GM12878 (cell line): ENCODE measurements around the gene CYP26B1. TPM values are rescaled to one million over a fixed set of nuclear protein-coding genes. Genes with fewer than 3 reads are reported as not detected.

Source experiments
- ATAC-seq: fragments of 200-7000 bp; cut with Tn5 transposase; 3 replicates; pipeline ENCODE4 v1.9.1; 2020; ENCODE audit warnings: mild to moderate bottlenecking, moderate library complexity
- BruUV-seq: library from RNA; stranded (reverse); fragments of 400-500 nt; replicated peaks from 2 replicates; lab custom pipeline; 2021; lab: Mats Ljungman, UMichigan
- CTCF ChIA-PET: fragments of 300-600 bp; sonication (Branson Sonifier 250); formaldehyde crosslinking; extraction: SDS; loops from one replicate; lab custom pipeline; 2021; ENCODE audit warnings: inconsistent platforms; lab: Yijun Ruan, JAX
- POLR2A ChIA-PET: fragments of 350-600 bp; formaldehyde crosslinking; extraction: SDS; loops from one replicate; lab custom pipeline; 2021; ENCODE audit warnings: inconsistent platforms; lab: Charles Lee
- RAD21 ChIA-PET: fragments of 300-600 bp; sonication (Branson Sonifier 250); formaldehyde crosslinking; loops from one replicate; lab custom pipeline; 2023; ENCODE audit warnings: antibody characterized with exemption; ENCODE audit not compliant: unreplicated experiment; lab: Charles Lee
- SMC1A ChIA-PET: fragments of 300-600 bp; sonication (Branson Sonifier 250); formaldehyde crosslinking; loops from one replicate; lab custom pipeline; 2023; ENCODE audit not compliant: unreplicated experiment, uncharacterized antibody; lab: Charles Lee
- DNase-seq: peaks from one replicate; pipeline ENCODE4 v3.0.0-alpha.2; 2011; ENCODE audit warnings: low read depth, low spot score
- FAIRE-seq: peaks from 3 replicates; lab custom pipeline; 2011; peaks lifted over from hg19 to GRCh38; lab: Jason Lieb, UNC
- H2AFZ ChIP-seq: 2 replicates; pipeline ENCODE4 v1.6.0; 2011; ENCODE audit warnings: low read depth, low read length, control low read depth; ENCODE audit not compliant: control insufficient read depth
- H3K27ac ChIP-seq: 2 replicates; pipeline ENCODE4 v1.5.1; 2011; ENCODE audit warnings: control low read depth; ENCODE audit not compliant: control insufficient read depth, insufficient read depth
- H3K27me3 ChIP-seq, 2 experiments: replicated peaks in 1 of 2; 2 replicates each; pipeline versions ENCODE4 v1.6.0 to v1.6.1; 2011; ENCODE audit warnings: low read length in 1 of 2; ENCODE audit not compliant: control insufficient read depth in 2 of 2, insufficient read depth in 2 of 2
- H3K36me3 ChIP-seq, 2 experiments: 2 replicates each; pipeline ENCODE4 v1.5.1; 2011; ENCODE audit warnings: low read length in 1 of 2; ENCODE audit not compliant: control insufficient read depth in 2 of 2, insufficient read depth in 2 of 2
- H3K4me1 ChIP-seq: 2 replicates; pipeline ENCODE4 v1.6.1; 2011; ENCODE audit warnings: mild to moderate bottlenecking, low read length, moderate library complexity, mixed read lengths; ENCODE audit not compliant: control insufficient read depth, insufficient read depth
- H3K4me2 ChIP-seq: 2 replicates; pipeline ENCODE4 v1.6.0; 2011; ENCODE audit warnings: control low read depth; ENCODE audit not compliant: control insufficient read depth, insufficient read depth
- H3K4me3 ChIP-seq: fragments of 200-600 bp; sonication (generic); 2 replicates; pipeline ENCODE4 v1.5.1; 2016
- H3K79me2 ChIP-seq: 2 replicates; pipeline ENCODE4 v1.6.0; 2011; ENCODE audit warnings: low read length; ENCODE audit not compliant: control insufficient read depth, insufficient read depth
- H3K9ac ChIP-seq: 2 replicates; pipeline ENCODE4 v1.8.0; 2011; ENCODE audit warnings: low read length, control low read depth, mixed read lengths; ENCODE audit not compliant: control insufficient read depth, insufficient read depth
- H3K9me3 ChIP-seq: replicated peaks from 3 replicates; pipeline ENCODE4 v1.5.1; 2011; ENCODE audit warnings: mild to moderate bottlenecking, low read length; ENCODE audit not compliant: control insufficient read depth, insufficient read depth
- H4K20me1 ChIP-seq: 2 replicates; pipeline ENCODE4 v1.6.0; 2011; ENCODE audit not compliant: control insufficient read depth, insufficient read depth
- ESRRA ChIP-seq: IDR thresholded peaks from 2 replicates; pipeline ENCODE4 v1.6.1; 2012; ENCODE audit warnings: mild to moderate bottlenecking, low read length, improper control_type of control experiment
- HCFC1 ChIP-seq: fragments of 150-350 bp; IDR thresholded peaks from 2 replicates; pipeline ENCODE4 v1.6.1; 2014; ENCODE audit warnings: low read length
- IRF4 ChIP-seq: IDR thresholded peaks from 2 replicates; pipeline ENCODE4 v1.6.1; 2011; ENCODE audit warnings: low read depth, low read length
- KDM1A ChIP-seq: fragments of 200-600 bp; sonication (generic); IDR thresholded peaks from 2 replicates; pipeline ENCODE4 v1.6.1; 2016; ENCODE audit warnings: borderline replicate concordance
- POLR2AphosphoS5 ChIP-seq: IDR thresholded peaks from 2 replicates; pipeline ENCODE4 v1.6.1; 2011; ENCODE audit warnings: mild to moderate bottlenecking, low read length, inconsistent platforms
- PRDM15 ChIP-seq: fragments of 450-650 bp; formaldehyde crosslinking; IDR thresholded peaks from 2 replicates; pipeline ENCODE4 v1.4.0; 2020; ENCODE audit warnings: mild to moderate bottlenecking, moderate library complexity
- RELB ChIP-seq: fragments of 450-650 bp; IDR thresholded peaks from 2 replicates; pipeline ENCODE4 v1.6.1; 2017; ENCODE audit warnings: low read depth, mild to moderate bottlenecking, moderate library complexity
- SIX5 ChIP-seq: IDR thresholded peaks from 2 replicates; pipeline ENCODE4 v1.6.1; 2011; ENCODE audit warnings: mild to moderate bottlenecking, low read depth, low read length, moderate library complexity; ENCODE audit not compliant: severe bottlenecking
- SP1 ChIP-seq: IDR thresholded peaks from one replicate; pipeline ENCODE4 v1.6.1; 2011; ENCODE audit warnings: low read depth, low read length
- SREBF1 ChIP-seq: IDR thresholded peaks from 2 replicates; pipeline ENCODE4 v1.6.1; 2012; ENCODE audit warnings: mild to moderate bottlenecking, low read length
- ZBTB33 ChIP-seq: fragments of 450-650 bp; IDR thresholded peaks from 2 replicates; pipeline ENCODE4 v1.6.1; 2017; ENCODE audit warnings: mild to moderate bottlenecking
- WGBS: methylation state at CpG from one replicate; pipeline ENCODE4 v1.1.6; 2016; ENCODE audit warnings: low lambda C conversion rate; ENCODE audit not compliant: insufficient replicate concordance, insufficient coverage; ENCODE audit errors: missing lambda C conversion rate; 5-methylcytosine and 5-hydroxymethylcytosine counted together
- in situ Hi-C: fragments of 300-500 bp; cut with MboI; formaldehyde crosslinking; loops from 9 replicates; pipeline ENCODE4 v1.14.3; 2018; ENCODE audit warnings: mixed read lengths
- intact Hi-C: fragments of 100-400 bp; cut with micrococcal nuclease; formaldehyde crosslinking; loops from one replicate; pipeline ENCODE4 v1.14.2; 2022; ENCODE audit not compliant: unreplicated experiment
- polyA plus RNA-seq, 11 experiments: library from polyadenylated mRNA; depleted of rRNA in 4 of 11; unstranded in 6 of 11; stranded (reverse) in 5 of 11; fragments of >200 nt; fragmentation: Nextera tagmentation in 4 of 11; fragmentation: Illumina TruSeq in 1 of 11; extraction: Ambion mirVana in 4 of 11; extraction: Trizol in 1 of 11; gene quantifications; 1 replicate in 1 of 11; 2 replicates in 10 of 11; pipeline versions ENCODE4 v1.2.1 to v1.2.3, GENCODE V29; 2011 to 2016; ENCODE audit warnings: inconsistent platforms in 2 of 11, missing spikeins in 2 of 11, low read depth in 1 of 11
- total RNA-seq, 4 experiments: library from RNA; depleted of rRNA in 3 of 4; stranded (reverse); fragments of >200 nt in 3 of 4; fragmentation: Illumina TruSeq in 1 of 4; extraction: Trizol in 1 of 4; gene quantifications; 2 replicates each; pipeline versions ENCODE4 v1.2.1 to v1.2.3, GENCODE V29; 2013 to 2021

Gene CYP26B1
- total and polyA plus RNA-seq, 10 of the 15 experiments (the other 5 are each of a cell fraction or from before 2014, with no cell fraction given) = not detected

GRCh38 chr2:72121153-72121552, 26.5 kb downstream of the CYP26B1 start (continued):
- TF ChIP-seq RELB (no peak), SREBF1 (no peak), ZBTB33 (no peak), SIX5 (no peak), IRF4 (no peak), ESRRA (no peak), HCFC1 (no peak), SP1 (no peak)
- TF ChIP-seq, all 136 proteins: peak for 0

GRCh38 chr2:72118951-72119350, 28.7 kb downstream of the CYP26B1 start:
- H3K79me2 ChIP-seq = no peaks in the 10 kb centered on the region
- intact Hi-C loops = no loop called here
- H3K36me3 ChIP-seq = no peaks in the 10 kb centered on the region
- H3K4me3 ChIP-seq = no peak overlapping the region
- ChIA-PET SMC1A (no interaction called here), POLR2A (no interaction called here)
- ATAC-seq (no peak), DNase-seq (no peak)
- WGBS = 46% methylated on average over 6 of the region's 6 CpGs
- no peaks in the 10 kb centered on the region for H3K9me3 ChIP-seq
- H2AFZ ChIP-seq = no peak overlapping the region
- H3K4me1 ChIP-seq = no peaks in the 10 kb centered on the region
- no peak overlapping the region for H3K9ac ChIP-seq
- H4K20me1 ChIP-seq = no peaks in the 10 kb centered on the region
- H3K27ac ChIP-seq = no peak overlapping the region
- no peaks in the 10 kb centered on the region; a peak in 1 of 4 replicates for H3K27me3 ChIP-seq
- no peak overlapping the region for H3K4me2 ChIP-seq
- no peak for TF ChIP-seq PRDM15
- no peak for TF ChIP-seq KDM1A
- no peak for TF ChIP-seq POLR2AphosphoS5
- TF ChIP-seq, all 136 proteins: peak for 0
- no peak for FAIRE-seq
- BruUV-seq = no TSS peak
- ChIA-PET RAD21 (no interaction called here), CTCF (no interaction called here)
- in situ Hi-C loops = no loop called here
